ENCODE data around the gene MTMR12. TPM values are rescaled to one million over a fixed set of nuclear protein-coding genes. Genes with fewer than 3 reads are reported as not detected.

The MTMR12 gene
- total and polyA plus RNA-seq, 2 of the 4 experiments (the other 2 are of a cell fraction): 11.1 to 21.3 TPM

- Histone ChIP-seq H2BK20ac (ENCODE audit: low read depth, low read length) (no peak overlapping the region), H3K14ac (replicated peaks; ENCODE audit: low read depth, low read length) (no peak overlapping the region), H4K8ac (ENCODE audit: low read depth in 2 of 2, low read length in 2 of 2) (no peak overlapping the region), H2AK9ac (replicated peaks; ENCODE audit: low read depth, low read length, poor library complexity) (no peak overlapping the region), H2BK5ac (ENCODE audit: low read depth, low read length, poor library complexity, severe bottlenecking) (no peak overlapping the region), H3K36me3 (ENCODE audit: control insufficient read depth, insufficient read depth, low read length) (peaks cover 9% of the 10 kb centered on the region; the same call in 1 of the 2 replicates), H3K4me3 (ENCODE audit: insufficient read depth, low read depth, low read length) (no peak overlapping the region), H3K79me1 (ENCODE audit: low read depth in 1 of 2, low read length in 2 of 2) (peaks cover 0 to 2% of the 10 kb centered on the region in 2 experiments; a peak in 1 of 4 replicates), H3K4me2 (ENCODE audit: low read depth, low read length) (no peak overlapping the region), H4K20me1 (ENCODE audit: insufficient read depth, low read length) (no peaks in the 10 kb centered on the region), H2AFZ (replicated peaks; ENCODE audit: low read length, poor library complexity) (no peak overlapping the region), H3K9me3 (ENCODE audit: control insufficient read depth, insufficient read depth, low read length) (no peaks in the 10 kb centered on the region), H2BK120ac (ENCODE audit: low read depth, low read length) (no peak overlapping the region), H4K5ac (ENCODE audit: low read depth, low read length) (no peak overlapping the region), H3K23ac (ENCODE audit: low read depth, low read length) (no peak overlapping the region), H3K56ac (ENCODE audit: extremely low read depth, insufficient read depth, low read length) (no peak overlapping the region), H3K9me1 (ENCODE audit: insufficient read depth, low read length) (peaks cover 13% of the 10 kb centered on the region; the same call in 1 of the 2 replicates), H3K27me3 (ENCODE audit: control insufficient read depth, insufficient read depth, low read length) (no peaks in the 10 kb centered on the region), H4K91ac (ENCODE audit: insufficient read depth, low read depth, low read length) (no peak overlapping the region), H3K18ac (ENCODE audit: low read depth, low read length) (no peak overlapping the region), H3K27ac (ENCODE audit: insufficient read depth, low read length) (no peak overlapping the region), H3K9ac (ENCODE audit: low read depth, low read length) (no peak overlapping the region), H2BK15ac (ENCODE audit: low read depth, low read length) (no peak overlapping the region), H2AK5ac (ENCODE audit: low read depth, low read length) (no peak overlapping the region), H3K4me1 (ENCODE audit: control insufficient read depth, insufficient read depth, low read length) (peaks cover 9% of the 10 kb centered on the region), H3K4ac (ENCODE audit: low read depth, low read length) (no peak overlapping the region)
- intact Hi-C loops (cut with micrococcal nuclease) (no loop called here), in situ Hi-C loops (cut with MboI; ENCODE audit: low sequenced_read_pairs) (no loop called here), dilution Hi-C loops (cut with HindIII; ENCODE audit: low sequenced_read_pairs, unreplicated experiment) (no loop called here)
- ATAC-seq (ENCODE audit: low read depth) (no peak), DNase-seq (no peak)
- no TSS peak for BruUV-seq (replicated peaks)
- no peak for TF ChIP-seq RCOR1 (IDR thresholded peaks at IDR 0.05; ENCODE audit: insufficient replicate concordance, low read length)
- TF ChIP-seq BHLHE40 (IDR thresholded peaks at IDR 0.05; ENCODE audit: low read depth, low read length): no peak
- no peak for TF ChIP-seq SMC3 (IDR thresholded peaks at IDR 0.05; ENCODE audit: low read depth, low read length)
- no peak for TF ChIP-seq MAZ (IDR thresholded peaks at IDR 0.05; ENCODE audit: borderline replicate concordance, low read depth, low read length)
- TF ChIP-seq MXI1 (IDR thresholded peaks at IDR 0.05; ENCODE audit: borderline replicate concordance, low read depth, low read length): no peak
- TF ChIP-seq CHD1 (IDR thresholded peaks at IDR 0.05; ENCODE audit: low read depth, low read length): no peak
- no peak for TF ChIP-seq RFX5 (IDR thresholded peaks at IDR 0.05; ENCODE audit: low read depth, low read length)
- TF ChIP-seq FOS (IDR thresholded peaks at IDR 0.05; ENCODE audit: low read depth, low read length): no peak
- no peak for TF ChIP-seq POLR2A (IDR thresholded peaks at IDR 0.05; ENCODE audit: low read depth, low read length)
- 100% methylated on average over 3 of the region's 3 CpGs; no CpG with 5 or more reads in 1 of the 2 experiments for WGBS, 2 experiments (ENCODE audit: extremely low coverage in 2 of 2, insufficient read length in 1 of 2)
- ChIA-PET POLR2A (ENCODE audit: unreplicated experiment) (no interaction called here), CTCF (interaction anchor here (0.6 to 1.2 kb wide), 3 partner anchors 15 to 63 kb away, joined by 3 to 4 read pairs (median 3); no protein-coding TSS in a partner anchor)
These were observed 54.3 kb downstream of the MTMR12 start for GRCh38 chr5:32258424-32258823.

Measured in IMR-90 (cell line).